ENCODE data around the gene SLC24A5.

DNA sequence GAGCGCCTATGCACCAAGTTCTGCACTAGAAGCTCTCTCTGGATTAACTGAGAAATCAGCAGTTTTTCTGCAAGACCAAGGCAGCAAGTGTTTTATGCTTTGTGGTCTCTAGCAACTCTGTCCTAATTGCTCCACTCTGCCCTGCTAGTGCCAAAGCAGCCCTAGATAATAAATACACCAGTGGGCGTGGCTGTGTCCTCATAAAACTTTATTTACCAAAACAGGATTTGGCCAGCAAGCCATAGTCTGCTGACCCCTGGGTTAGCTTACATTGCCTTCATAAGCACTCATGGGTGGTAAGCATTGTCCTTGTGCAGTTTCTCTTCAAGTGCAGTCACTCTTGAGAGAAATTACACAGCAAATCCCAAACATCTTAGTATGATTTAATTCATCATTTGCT lies 30.7 kb upstream of the SLC24A5 start:
- TF ChIP-seq POLR2AphosphoS5 (IDR thresholded peaks at IDR 0.05) (no peak), CTCF (IDR thresholded peaks at IDR 0.05) (no peak), POLR2A (IDR thresholded peaks at IDR 0.05) (no peak), EP300 (IDR thresholded peaks at IDR 0.05; ENCODE audit: low read depth) (no peak)

All from transverse colon (tissue), 4 donors.